DND-41 (cell line): Measurements from ENCODE around the gene TRAK1.
A peak's percentile ranks its signal among the peaks of the same experiment; 100 is the strongest.

Source experiments
- ATAC-seq: fragments of 200-7000 bp; cut with Tn5 transposase; 3 replicates; pipeline ENCODE4 v1.9.1; 2021; ENCODE audit warnings: low read depth; ENCODE audit not compliant: insufficient read depth
- DNase-seq: peaks from one replicate; pipeline ENCODE4 v3.0.0-alpha.2; 2020
- H2AFZ ChIP-seq: 2 replicates; pipeline ENCODE4 v1.6.0; 2012; ENCODE audit warnings: low read depth, low read length
- H3K27ac ChIP-seq: 2 replicates; pipeline ENCODE4 v1.5.1; 2012; ENCODE audit warnings: low read length, inconsistent platforms
- H3K27me3 ChIP-seq: fragments of 200-600 bp; sonication (generic); 2 replicates; pipeline ENCODE4 v1.6.0; 2012; ENCODE audit warnings: low read length, mild to moderate bottlenecking, inconsistent platforms; ENCODE audit not compliant: insufficient read depth, poor library complexity
- H3K36me3 ChIP-seq: 2 replicates; pipeline ENCODE4 v1.5.1; 2012; ENCODE audit warnings: low read length, inconsistent platforms; ENCODE audit not compliant: insufficient read depth
- H3K4me1 ChIP-seq: 2 replicates; pipeline ENCODE4 v1.5.1; 2012; ENCODE audit warnings: mild to moderate bottlenecking, low read length; ENCODE audit not compliant: insufficient read depth
- H3K4me2 ChIP-seq: 2 replicates; pipeline ENCODE4 v1.6.0; 2012; ENCODE audit warnings: mild to moderate bottlenecking, moderate library complexity, low read length, inconsistent platforms; ENCODE audit not compliant: insufficient read depth
- H3K4me3 ChIP-seq, 2 experiments: fragments of 200-600 bp in 1 of 2; shearing (Covaris generic) in 1 of 2; 2 replicates each; pipeline ENCODE4 v1.5.1; 2012 to 2016; ENCODE audit warnings: inconsistent platforms in 2 of 2, low read length in 2 of 2, mild to moderate bottlenecking in 2 of 2, low read depth in 1 of 2, moderate library complexity in 1 of 2
- H3K79me2 ChIP-seq: 2 replicates; pipeline ENCODE4 v1.6.0; 2012; ENCODE audit warnings: low read length, inconsistent platforms; ENCODE audit not compliant: insufficient read depth
- H3K9ac ChIP-seq: 2 replicates; pipeline ENCODE4 v1.6.0; 2012; ENCODE audit warnings: low read depth, mild to moderate bottlenecking, inconsistent platforms, low read length, moderate library complexity
- H3K9me3 ChIP-seq: 2 replicates; pipeline ENCODE4 v1.5.1; 2012; ENCODE audit warnings: low read length, moderate library complexity, mild to moderate bottlenecking, inconsistent platforms; ENCODE audit not compliant: insufficient read depth, severe bottlenecking
- H4K20me1 ChIP-seq: 2 replicates; pipeline ENCODE4 v1.6.0; 2012; ENCODE audit warnings: low read length; ENCODE audit not compliant: insufficient read depth
- EZH2 ChIP-seq: IDR thresholded peaks from 3 replicates; pipeline ENCODE4 v1.6.1; 2012; ENCODE audit warnings: borderline replicate concordance, low read depth, mild to moderate bottlenecking, moderate library complexity, low read length, inconsistent platforms; ENCODE audit not compliant: severe bottlenecking
- TF ChIP-seq, protein P1 (sequence below): IDR thresholded peaks from 2 replicates; pipeline ENCODE4 v1.5.1; 2012; ENCODE audit warnings: borderline replicate concordance, low read length, moderate library complexity, mild to moderate bottlenecking; ENCODE audit not compliant: poor library complexity, severe bottlenecking; ENCODE audit errors: extremely low read depth

Gene TRAK1

DNA sequence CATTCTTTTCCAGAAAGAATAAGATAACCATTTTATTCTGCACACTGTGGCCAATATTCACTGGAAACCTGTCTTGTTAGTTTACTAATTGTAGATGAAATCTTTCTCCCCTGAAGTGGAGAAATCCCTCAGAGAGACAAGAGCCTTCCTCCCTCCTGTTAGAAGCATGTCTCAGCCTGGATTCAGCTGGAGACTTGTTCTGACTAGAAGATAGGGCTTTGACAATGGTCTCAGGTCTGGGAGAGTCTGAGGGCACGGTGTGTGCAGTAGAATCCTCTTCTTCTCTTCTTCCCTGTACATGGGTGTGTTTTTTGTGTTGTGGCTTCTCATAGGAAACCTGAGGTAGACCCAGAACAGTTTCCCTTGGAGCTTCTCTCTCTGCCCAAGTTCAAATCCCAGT is 154.9 kb downstream of the TRAK1 start:
- DNase-seq (no peak), ATAC-seq (no peak)
- no peak overlapping the region for H3K9ac ChIP-seq
- no peak overlapping the region for H3K4me2 ChIP-seq
- H3K36me3 ChIP-seq, result no peaks in the 10 kb centered on the region
- H3K4me3 ChIP-seq, result no peak overlapping the region
- peaks cover 6% of the 10 kb centered on the region for H3K27me3 ChIP-seq
- no peaks in the 10 kb centered on the region for H3K4me1 ChIP-seq
- no peak overlapping the region for H2AFZ ChIP-seq
- no peaks in the 10 kb centered on the region for H3K79me2 ChIP-seq
- no peak overlapping the region for H3K27ac ChIP-seq
- H4K20me1 ChIP-seq, result no peaks in the 10 kb centered on the region
- no peaks in the 10 kb centered on the region for H3K9me3 ChIP-seq
- TF ChIP-seq EZH2, result no peak
- TF ChIP-seq, protein P1, sequence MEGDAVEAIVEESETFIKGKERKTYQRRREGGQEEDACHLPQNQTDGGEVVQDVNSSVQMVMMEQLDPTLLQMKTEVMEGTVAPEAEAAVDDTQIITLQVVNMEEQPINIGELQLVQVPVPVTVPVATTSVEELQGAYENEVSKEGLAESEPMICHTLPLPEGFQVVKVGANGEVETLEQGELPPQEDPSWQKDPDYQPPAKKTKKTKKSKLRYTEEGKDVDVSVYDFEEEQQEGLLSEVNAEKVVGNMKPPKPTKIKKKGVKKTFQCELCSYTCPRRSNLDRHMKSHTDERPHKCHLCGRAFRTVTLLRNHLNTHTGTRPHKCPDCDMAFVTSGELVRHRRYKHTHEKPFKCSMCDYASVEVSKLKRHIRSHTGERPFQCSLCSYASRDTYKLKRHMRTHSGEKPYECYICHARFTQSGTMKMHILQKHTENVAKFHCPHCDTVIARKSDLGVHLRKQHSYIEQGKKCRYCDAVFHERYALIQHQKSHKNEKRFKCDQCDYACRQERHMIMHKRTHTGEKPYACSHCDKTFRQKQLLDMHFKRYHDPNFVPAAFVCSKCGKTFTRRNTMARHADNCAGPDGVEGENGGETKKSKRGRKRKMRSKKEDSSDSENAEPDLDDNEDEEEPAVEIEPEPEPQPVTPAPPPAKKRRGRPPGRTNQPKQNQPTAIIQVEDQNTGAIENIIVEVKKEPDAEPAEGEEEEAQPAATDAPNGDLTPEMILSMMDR, result no peak

- ATAC-seq, result peak; percentile 72
- DNase-seq, result peak; percentile 60
- H2AFZ ChIP-seq, result no peak overlapping the region
Observed at GRCh38 chr3:42247576-42248027, 156.4 kb downstream of the TRAK1 start.

DNA sequence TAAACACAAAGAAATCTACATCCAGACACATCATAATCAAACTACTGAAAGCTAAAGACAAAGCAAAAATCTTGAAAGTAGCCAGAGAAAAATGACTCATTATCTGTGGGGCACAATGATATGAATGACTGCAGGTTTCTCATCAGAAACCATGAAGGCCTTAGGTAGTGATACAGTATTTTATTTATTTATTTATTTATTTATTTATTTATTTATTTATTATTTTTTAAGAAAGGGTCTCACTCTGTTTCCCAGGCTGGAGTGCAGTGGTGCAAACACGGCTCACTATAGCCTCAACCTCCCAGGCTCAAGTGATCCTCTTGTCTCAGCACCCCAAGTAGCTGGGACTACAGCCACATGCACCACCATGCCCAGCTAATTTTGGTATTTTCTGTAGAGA is 159.6 kb downstream of the TRAK1 start:
- Histone ChIP-seq H3K9me3 (no peaks in the 10 kb centered on the region), H2AFZ (no peak overlapping the region), H3K4me1 (no peaks in the 10 kb centered on the region), H4K20me1 (no peaks in the 10 kb centered on the region), H3K4me3 (no peak overlapping the region), H3K4me2 (no peak overlapping the region), H3K79me2 (no peaks in the 10 kb centered on the region), H3K27me3 (peaks cover 12% of the 10 kb centered on the region), H3K9ac (no peak overlapping the region), H3K27ac (no peak overlapping the region), H3K36me3 (no peaks in the 10 kb centered on the region)
- ATAC-seq, result no peak
- no peak for DNase-seq
- TF ChIP-seq, protein P1, result no peak
- no peak for TF ChIP-seq EZH2

More at GRCh38 chr3:42247576-42248027, 156.4 kb downstream of the TRAK1 start:
- Histone ChIP-seq H3K9me3 (no peaks in the 10 kb centered on the region), H3K4me1 (no peaks in the 10 kb centered on the region), H3K9ac (no peak overlapping the region), H3K4me2 (peak overlapping the region; percentile 37; the same call in 1 of the 2 replicates), H3K36me3 (no peaks in the 10 kb centered on the region), H3K79me2 (no peaks in the 10 kb centered on the region), H4K20me1 (no peaks in the 10 kb centered on the region), H3K27me3 (peaks cover 8% of the 10 kb centered on the region), H3K27ac (no peak overlapping the region), H3K4me3 (no peak overlapping the region)
- no peak for TF ChIP-seq EZH2
- TF ChIP-seq, protein P1, result peak; percentile 77

- no peak overlapping the region for H2AFZ ChIP-seq
- no peaks in the 10 kb centered on the region for H3K79me2 ChIP-seq
- no peak for ATAC-seq
- H3K9me3 ChIP-seq, result no peaks in the 10 kb centered on the region
- no peak overlapping the region for H3K4me2 ChIP-seq
- no peak overlapping the region for H3K9ac ChIP-seq
- no peak overlapping the region for H3K27ac ChIP-seq
- peaks cover 7% of the 10 kb centered on the region for H3K27me3 ChIP-seq
- no peaks in the 10 kb centered on the region for H3K36me3 ChIP-seq
- H4K20me1 ChIP-seq, result no peaks in the 10 kb centered on the region
- no peaks in the 10 kb centered on the region for H3K4me1 ChIP-seq
- DNase-seq, result no peak
- no peak overlapping the region for H3K4me3 ChIP-seq
- no peak for TF ChIP-seq EZH2
- TF ChIP-seq, protein P1, result no peak
Observed at GRCh38 chr3:42254566-42254965, 163.4 kb downstream of the TRAK1 start.
